HepG2 (cell line): ENCODE results near the gene HSD11B1L. TPM values are rescaled to one million over a fixed set of nuclear protein-coding genes. Genes with fewer than 3 reads are reported as not detected.

ENCODE experiments used
- ARNTL ChIP-seq: sonication (generic); formaldehyde crosslinking; IDR thresholded peaks from 2 replicates; pipeline ENCODE4 v1.4.0; 2020; ENCODE audit warnings: mild to moderate bottlenecking, missing genetic modification reagents
- HMG20A ChIP-seq: IDR thresholded peaks from 2 replicates; pipeline ENCODE4 v1.6.1; 2016; ENCODE audit warnings: borderline replicate concordance
- NFATC3 ChIP-seq: sonication (generic); formaldehyde crosslinking; IDR thresholded peaks from 2 replicates; pipeline ENCODE4 v1.5.1; 2020; ENCODE audit warnings: mild to moderate bottlenecking, missing genetic modification reagents
- PHF8 ChIP-seq: sonication (generic); formaldehyde crosslinking; IDR thresholded peaks from 2 replicates; pipeline ENCODE4 v1.5.0; 2020; ENCODE audit warnings: missing genetic modification reagents
- REL ChIP-seq: sonication (generic); formaldehyde crosslinking; conservative IDR thresholded peaks from 2 replicates; pipeline ENCODE4 v1.8.0; 2022; ENCODE audit warnings: mild to moderate bottlenecking, missing genetic modification reagents, moderate library complexity
- REST ChIP-seq, 2 experiments: IDR thresholded peaks; 2 replicates each; pipeline ENCODE4 v1.6.1; 2011 to 2012; ENCODE audit warnings: low read length in 2 of 2, borderline replicate concordance in 1 of 2, low read depth in 1 of 2, mild to moderate bottlenecking in 1 of 2, moderate library complexity in 1 of 2
- SAP130 ChIP-seq: IDR thresholded peaks from 2 replicates; pipeline ENCODE4 v1.6.1; 2016; ENCODE audit warnings: low read depth
- ZFP90 ChIP-seq: sonication (generic); formaldehyde crosslinking; IDR thresholded peaks from 2 replicates; pipeline ENCODE4 v1.8.0; 2022; ENCODE audit warnings: missing genetic modification reagents, mild to moderate bottlenecking, inconsistent platforms, borderline replicate concordance
- ZMAT3 ChIP-seq: sonication (generic); formaldehyde crosslinking; conservative IDR thresholded peaks from 2 replicates; pipeline ENCODE4 v1.7.0; 2021; ENCODE audit warnings: missing genetic modification reagents
- ZNF354B ChIP-seq: sonication (generic); formaldehyde crosslinking; IDR thresholded peaks from 2 replicates; pipeline ENCODE4 v1.8.0; 2022; ENCODE audit warnings: mild to moderate bottlenecking, missing genetic modification reagents
- ZNF703 ChIP-seq: sonication (generic); formaldehyde crosslinking; IDR thresholded peaks from 2 replicates; pipeline ENCODE4 v1.5.1; 2020; ENCODE audit warnings: missing genetic modification reagents, mild to moderate bottlenecking, moderate library complexity, borderline replicate concordance
- polyA plus RNA-seq, 8 experiments: library from polyadenylated mRNA; depleted of rRNA in 3 of 8; stranded (reverse) in 7 of 8; unstranded in 1 of 8; fragments of >200 nt; fragmentation: Illumina TruSeq in 4 of 8; extraction: Trizol in 4 of 8; gene quantifications; 2 replicates each; pipeline versions ENCODE4 v1.2.1 to v1.2.3, GENCODE V29; 2011 to 2016; ENCODE audit warnings: low read depth in 4 of 8, missing spikeins in 1 of 8, mixed read lengths in 1 of 8; ENCODE audit not compliant: insufficient read depth in 1 of 8
- total RNA-seq, 5 experiments: library from RNA; depleted of rRNA; stranded (reverse); fragments of >200 nt; fragmentation: Illumina TruSeq; extraction: Trizol; gene quantifications; 2 replicates each; pipeline ENCODE4 v1.2.3, GENCODE V29; 2016; ENCODE audit warnings: low read depth in 1 of 5
- TF ChIP-seq, protein P1 (sequence below): IDR thresholded peaks from 2 replicates; pipeline ENCODE4 v1.4.0; 2020; ENCODE audit warnings: mild to moderate bottlenecking, missing genetic modification reagents
- TF ChIP-seq, protein P2 (sequence below): sonication (generic); formaldehyde crosslinking; IDR thresholded peaks from 2 replicates; pipeline ENCODE4 v1.8.1; 2023; ENCODE audit warnings: mild to moderate bottlenecking, missing genetic modification reagents
- TF ChIP-seq, protein P3 (sequence below): sonication (generic); formaldehyde crosslinking; IDR thresholded peaks from 2 replicates; pipeline ENCODE4 v1.4.0; 2020; ENCODE audit warnings: mild to moderate bottlenecking, low read depth, missing genetic modification reagents

HSD11B1L gene
- total and polyA plus RNA-seq, 2 of the 13 experiments (the other 11 are each of a cell fraction or from before 2014, with no cell fraction given) = 2.8 to 3.9 TPM

GRCh38 chr19:5719961-5720790, 39.3 kb downstream of the HSD11B1L start, which contains the start of the genes CATSPERD and LONP1 (continued):
- TF ChIP-seq, protein P1, sequence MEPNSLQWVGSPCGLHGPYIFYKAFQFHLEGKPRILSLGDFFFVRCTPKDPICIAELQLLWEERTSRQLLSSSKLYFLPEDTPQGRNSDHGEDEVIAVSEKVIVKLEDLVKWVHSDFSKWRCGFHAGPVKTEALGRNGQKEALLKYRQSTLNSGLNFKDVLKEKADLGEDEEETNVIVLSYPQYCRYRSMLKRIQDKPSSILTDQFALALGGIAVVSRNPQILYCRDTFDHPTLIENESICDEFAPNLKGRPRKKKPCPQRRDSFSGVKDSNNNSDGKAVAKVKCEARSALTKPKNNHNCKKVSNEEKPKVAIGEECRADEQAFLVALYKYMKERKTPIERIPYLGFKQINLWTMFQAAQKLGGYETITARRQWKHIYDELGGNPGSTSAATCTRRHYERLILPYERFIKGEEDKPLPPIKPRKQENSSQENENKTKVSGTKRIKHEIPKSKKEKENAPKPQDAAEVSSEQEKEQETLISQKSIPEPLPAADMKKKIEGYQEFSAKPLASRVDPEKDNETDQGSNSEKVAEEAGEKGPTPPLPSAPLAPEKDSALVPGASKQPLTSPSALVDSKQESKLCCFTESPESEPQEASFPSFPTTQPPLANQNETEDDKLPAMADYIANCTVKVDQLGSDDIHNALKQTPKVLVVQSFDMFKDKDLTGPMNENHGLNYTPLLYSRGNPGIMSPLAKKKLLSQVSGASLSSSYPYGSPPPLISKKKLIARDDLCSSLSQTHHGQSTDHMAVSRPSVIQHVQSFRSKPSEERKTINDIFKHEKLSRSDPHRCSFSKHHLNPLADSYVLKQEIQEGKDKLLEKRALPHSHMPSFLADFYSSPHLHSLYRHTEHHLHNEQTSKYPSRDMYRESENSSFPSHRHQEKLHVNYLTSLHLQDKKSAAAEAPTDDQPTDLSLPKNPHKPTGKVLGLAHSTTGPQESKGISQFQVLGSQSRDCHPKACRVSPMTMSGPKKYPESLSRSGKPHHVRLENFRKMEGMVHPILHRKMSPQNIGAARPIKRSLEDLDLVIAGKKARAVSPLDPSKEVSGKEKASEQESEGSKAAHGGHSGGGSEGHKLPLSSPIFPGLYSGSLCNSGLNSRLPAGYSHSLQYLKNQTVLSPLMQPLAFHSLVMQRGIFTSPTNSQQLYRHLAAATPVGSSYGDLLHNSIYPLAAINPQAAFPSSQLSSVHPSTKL = peak; percentile 23; the same call in 1 of the 2 replicates
- TF ChIP-seq ARNTL (CRISPR knock-in tag) (peak; percentile 98), HMG20A (no peak; the same call in 1 of the 2 replicates), REL (CRISPR knock-in tag) (peak; percentile 98), PHF8 (CRISPR knock-in tag) (peak; percentile 94), SAP130 (CRISPR knock-in tag) (peak; percentile 99), REST (IDR thresholded peaks at IDR 0.05; ENCODE audit: borderline replicate concordance in 1 of 2, low read depth in 1 of 2, low read length in 2 of 2) (no peak; a peak in 1 of 4 replicates), NFATC3 (no peak), ZNF354B (CRISPR knock-in tag) (no peak), ZFP90 (CRISPR knock-in tag) (peak; percentile 93), ZMAT3 (CRISPR knock-in tag) (peak; percentile 98), ZNF703 (CRISPR knock-in tag) (0 out of 2 replicates have a peak, but pooled peaks have one; percentile 47)
- TF ChIP-seq, protein P2, sequence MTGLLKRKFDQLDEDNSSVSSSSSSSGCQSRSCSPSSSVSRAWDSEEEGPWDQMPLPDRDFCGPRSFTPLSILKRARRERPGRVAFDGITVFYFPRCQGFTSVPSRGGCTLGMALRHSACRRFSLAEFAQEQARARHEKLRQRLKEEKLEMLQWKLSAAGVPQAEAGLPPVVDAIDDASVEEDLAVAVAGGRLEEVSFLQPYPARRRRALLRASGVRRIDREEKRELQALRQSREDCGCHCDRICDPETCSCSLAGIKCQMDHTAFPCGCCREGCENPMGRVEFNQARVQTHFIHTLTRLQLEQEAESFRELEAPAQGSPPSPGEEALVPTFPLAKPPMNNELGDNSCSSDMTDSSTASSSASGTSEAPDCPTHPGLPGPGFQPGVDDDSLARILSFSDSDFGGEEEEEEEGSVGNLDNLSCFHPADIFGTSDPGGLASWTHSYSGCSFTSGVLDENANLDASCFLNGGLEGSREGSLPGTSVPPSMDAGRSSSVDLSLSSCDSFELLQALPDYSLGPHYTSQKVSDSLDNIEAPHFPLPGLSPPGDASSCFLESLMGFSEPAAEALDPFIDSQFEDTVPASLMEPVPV = no peak; the same call in 1 of the 2 replicates
- TF ChIP-seq, protein P3, sequence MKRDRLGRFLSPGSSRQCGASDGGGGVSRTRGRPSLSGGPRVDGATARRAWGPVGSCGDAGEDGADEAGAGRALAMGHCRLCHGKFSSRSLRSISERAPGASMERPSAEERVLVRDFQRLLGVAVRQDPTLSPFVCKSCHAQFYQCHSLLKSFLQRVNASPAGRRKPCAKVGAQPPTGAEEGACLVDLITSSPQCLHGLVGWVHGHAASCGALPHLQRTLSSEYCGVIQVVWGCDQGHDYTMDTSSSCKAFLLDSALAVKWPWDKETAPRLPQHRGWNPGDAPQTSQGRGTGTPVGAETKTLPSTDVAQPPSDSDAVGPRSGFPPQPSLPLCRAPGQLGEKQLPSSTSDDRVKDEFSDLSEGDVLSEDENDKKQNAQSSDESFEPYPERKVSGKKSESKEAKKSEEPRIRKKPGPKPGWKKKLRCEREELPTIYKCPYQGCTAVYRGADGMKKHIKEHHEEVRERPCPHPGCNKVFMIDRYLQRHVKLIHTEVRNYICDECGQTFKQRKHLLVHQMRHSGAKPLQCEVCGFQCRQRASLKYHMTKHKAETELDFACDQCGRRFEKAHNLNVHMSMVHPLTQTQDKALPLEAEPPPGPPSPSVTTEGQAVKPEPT (CRISPR knock-in tag) = peak; percentile 59; the same call in 1 of the 2 replicates
